Motor neuron (in vitro differentiated cells): ENCODE results near the gene TFPT. TPM values are rescaled to one million over a fixed set of nuclear protein-coding genes. Genes with fewer than 3 reads are reported as not detected.

Experiments
- ATAC-seq, 8 experiments: fragments of 200-7000 bp; cut with Tn5 transposase; replicated peaks in 6 of 8; 2 replicates each; pipeline ENCODE4 v1.8.0; 2021; ENCODE audit warnings: mild to moderate bottlenecking in 8 of 8, moderate library complexity in 8 of 8
- H3K27ac ChIP-seq, 2 donors: fragments of 250-450 bp; sonication (Bioruptor Pico); 2 replicates each; pipeline ENCODE4 v1.9.0; 2021; ENCODE audit warnings: antibody characterized with exemption in 2 of 2, mild to moderate bottlenecking in 2 of 2, moderate library complexity in 1 of 2
- H3K4me1 ChIP-seq, 2 donors: fragments of 250-450 bp; sonication (Bioruptor Pico); replicated peaks in 1 of 2; 2 replicates each; pipeline ENCODE4 v1.6.1; 2021; ENCODE audit warnings: antibody characterized with exemption in 2 of 2, mild to moderate bottlenecking in 2 of 2, moderate library complexity in 1 of 2
- H3K4me3 ChIP-seq, 5 donors: fragments of 250-450 bp; sonication (Bioruptor Pico); 2 replicates each; pipeline ENCODE4 v1.9.0; 2021; ENCODE audit warnings: antibody characterized with exemption in 5 of 5, mild to moderate bottlenecking in 5 of 5, moderate library complexity in 4 of 5
- WGBS, 10 experiments: fragments of 450-650 bp; shearing (Covaris generic); methylation state at CpG; one replicate each; pipeline ENCODE4 v1.0.0; 2022; 5-methylcytosine and 5-hydroxymethylcytosine counted together
- in situ Hi-C, 9 experiments: fragments of 400-800 bp; cut with MboI; loops; one replicate each; pipeline ENCODE4 v1.15.0; 2021; ENCODE audit warnings: low sequenced_read_pairs in 9 of 9, low pct_unique_long_range_greater_than_20kb in 2 of 9; ENCODE audit not compliant: unreplicated experiment in 9 of 9
- total RNA-seq, 8 experiments: library from RNA; unstranded; fragments of 300-600 nt; gene quantifications; 2 replicates each; pipeline versions ENCODE4 v1.2.3 to v1.2.4, GENCODE V29; 2022

The TFPT gene
- total RNA-seq, 8 experiments from 2014 or later, result 14.9 to 34.7 (median 20.8) TPM

- Histone ChIP-seq H3K4me1 (peaks cover 3 to 10% of the 10 kb centered on the region in 2 donors), H3K4me3 (no peak overlapping the region), H3K27ac (no peak overlapping the region)
- ATAC-seq, result no peak
- in situ Hi-C loops, result no loop called here
- WGBS, 10 experiments, result 40 to 96% (median 88%) methylated on average over 1 to 6 of the region's 7 CpGs; no CpG with 5 or more reads in 5 of the 10 experiments
Observed at GRCh38 chr19:54142166-54142780, 26.8 kb upstream of the TFPT start.

DNA sequence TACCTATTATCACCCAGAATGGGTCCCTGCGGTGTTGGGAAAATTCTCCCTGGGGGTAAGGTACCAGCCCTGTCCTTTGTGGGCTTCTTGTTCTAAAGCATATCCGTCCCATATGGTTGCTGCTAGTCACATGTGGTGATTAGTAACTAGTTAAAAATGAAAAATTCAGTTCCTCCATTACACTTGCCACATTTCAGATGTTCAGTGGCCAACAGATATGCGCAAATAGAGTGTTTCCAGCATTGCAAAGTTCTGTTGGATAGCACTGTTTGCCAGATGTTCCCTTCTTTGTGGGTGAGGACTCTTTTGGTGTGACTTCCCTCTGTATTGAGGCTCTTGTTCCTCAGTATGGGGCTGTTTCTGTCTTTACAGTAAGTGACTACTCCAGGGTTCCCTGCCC is 25.9 kb upstream of the TFPT start:
- 0 to 100% (median 93%) methylated on average over 1 to 3 of the region's 3 CpGs; no CpG with 5 or more reads in 5 of the 10 experiments for WGBS, 10 experiments
- ATAC-seq, result peak in 2 of 8 experiments; percentile 3 to 9
- Histone ChIP-seq H3K4me1 (peaks cover 3 to 10% of the 10 kb centered on the region in 2 donors), H3K27ac (no peak overlapping the region), H3K4me3 (no peak overlapping the region)
- in situ Hi-C loops, result no loop called here

GRCh38 chr19:54138489-54139256 is 23.2 kb upstream of the TFPT start:
- H3K4me1 ChIP-seq, result peaks cover 8 to 10% of the 10 kb centered on the region in 2 donors
- in situ Hi-C loops, result no loop called here

GRCh38 chr19:54137699-54138488 is 22.4 kb upstream of the TFPT start, which contains the start of gene CNOT3:
CNOT3 (plus strand) TSS chr19:54137762; CDS start chr19:54142979, 5,217 bp downstream.
- Histone ChIP-seq H3K4me1 (peaks cover 8 to 10% of the 10 kb centered on the region in 2 donors), H3K27ac (peak within 1 kb of the TSS; percentile 95 to 98), H3K4me3 (peak within 1 kb of the TSS; percentile 86 to 100 (median 91))
- ATAC-seq, result no peak
- in situ Hi-C loops, result no loop called here
- WGBS, 10 experiments, result no CpG with 5 or more reads among the region's 103 CpGs

More at GRCh38 chr19:54138489-54139256, 23.2 kb upstream of the TFPT start:
- H3K4me3 ChIP-seq, result peak overlapping the region; percentile 86 to 100 (median 91)
- no peak for ATAC-seq
- H3K27ac ChIP-seq, result peak overlapping the region; percentile 95 to 98
- WGBS, 10 experiments, result 12 to 89% methylated on average over 8 of the region's 31 CpGs; no CpG with 5 or more reads in 8 of the 10 experiments

DNA sequence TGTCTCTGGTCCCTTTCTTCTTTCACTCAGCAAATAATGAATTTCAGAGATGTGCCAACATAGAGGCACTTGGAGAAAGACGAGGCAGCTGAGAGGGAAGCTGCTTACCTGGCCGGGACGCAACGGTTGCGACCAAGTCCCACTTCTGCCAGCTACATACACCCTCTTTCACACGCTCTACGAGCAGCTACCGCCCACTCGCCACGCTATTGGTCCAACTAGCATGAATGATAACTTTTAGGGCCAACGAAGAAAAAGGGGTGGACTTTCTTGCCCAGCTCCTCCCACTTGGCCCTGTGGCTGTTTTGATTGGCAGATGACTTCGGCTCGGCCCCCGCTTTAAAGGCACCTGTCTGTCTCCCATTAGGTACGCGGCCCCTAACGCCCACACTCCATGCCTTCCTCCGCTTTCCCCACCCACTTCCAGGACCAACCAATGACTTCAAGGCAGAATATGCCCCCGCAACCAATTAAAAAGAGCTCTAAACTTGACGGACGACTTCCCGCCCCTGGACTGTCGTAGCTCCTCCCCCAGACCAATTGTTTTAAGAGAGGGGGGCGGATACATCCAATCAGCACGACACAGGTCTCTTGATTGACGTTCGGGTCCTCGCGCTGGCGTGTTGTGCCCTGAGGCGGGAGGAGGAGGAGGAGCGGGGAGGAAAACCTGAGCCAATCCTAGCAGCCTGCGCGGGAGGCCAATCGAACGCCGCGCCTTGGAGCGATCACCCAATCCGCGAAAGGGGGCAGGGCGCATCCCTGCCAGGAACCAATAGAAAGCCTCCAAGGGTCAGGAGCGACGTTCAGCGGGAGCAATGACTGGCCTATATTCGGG is 21.6 kb upstream of the TFPT start:
- in situ Hi-C loops, result no loop called here
- Histone ChIP-seq H3K4me1 (peaks cover 8 to 10% of the 10 kb centered on the region in 2 donors), H3K4me3 (peak overlapping the region; percentile 86 to 100 (median 91)), H3K27ac (peak overlapping the region in 1 of 2 donors; percentile 98)
- peak; percentile 73 to 89 (median 87) for ATAC-seq
- WGBS, 10 experiments, result 0 to 5% (median 0%) methylated on average over 1 to 13 of the region's 46 CpGs; no CpG with 5 or more reads in 5 of the 10 experiments

DNA sequence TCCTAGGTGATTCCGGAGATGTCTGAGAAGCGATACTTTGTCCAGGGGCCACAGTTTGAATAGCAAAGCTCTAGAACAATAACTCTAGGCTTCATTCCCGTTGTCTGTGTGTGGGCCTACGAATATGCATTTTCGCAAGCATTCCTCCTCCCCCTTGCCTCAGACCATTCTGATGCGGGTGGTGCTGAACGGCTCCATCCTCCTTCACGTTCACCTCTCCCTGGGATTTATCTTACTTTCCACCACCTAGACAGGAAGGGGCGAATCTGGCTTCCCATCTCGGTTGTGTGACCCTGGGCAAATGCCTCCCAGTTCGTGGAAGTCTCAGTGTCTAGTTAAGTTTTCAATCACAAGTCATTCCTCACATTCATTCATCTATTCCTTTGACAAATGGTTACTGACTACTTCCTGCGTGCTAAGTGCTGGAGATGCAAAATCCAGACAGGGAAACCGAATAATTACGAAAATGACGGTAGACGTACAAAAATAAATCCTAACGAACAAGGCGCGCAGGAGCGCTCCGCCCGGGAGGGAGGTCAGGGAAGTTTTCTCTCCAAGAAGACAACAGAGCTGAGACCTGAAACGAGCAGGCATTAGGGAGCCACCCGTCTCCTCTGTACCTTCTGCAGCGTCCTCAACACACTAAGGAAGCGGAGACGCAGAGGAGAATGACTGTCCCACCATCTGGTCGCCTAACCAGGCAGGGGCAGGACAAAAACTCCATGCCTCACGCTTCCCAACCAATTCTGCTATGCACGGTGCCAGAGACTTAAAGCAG is 20.8 kb upstream of the TFPT start:
- Histone ChIP-seq H3K4me3 (peak overlapping the region; percentile 31 to 43 (median 39)), H3K4me1 (peaks cover 8 to 10% of the 10 kb centered on the region in 2 donors), H3K27ac (no peak overlapping the region)
- peak in 2 of 8 experiments; percentile 0 to 1 for ATAC-seq
- WGBS, 10 experiments, result 0 to 5% (median 1%) methylated on average over 2 to 14 of the region's 30 CpGs; no CpG with 5 or more reads in 2 of the 10 experiments
- in situ Hi-C loops, result no loop called here

DNA sequence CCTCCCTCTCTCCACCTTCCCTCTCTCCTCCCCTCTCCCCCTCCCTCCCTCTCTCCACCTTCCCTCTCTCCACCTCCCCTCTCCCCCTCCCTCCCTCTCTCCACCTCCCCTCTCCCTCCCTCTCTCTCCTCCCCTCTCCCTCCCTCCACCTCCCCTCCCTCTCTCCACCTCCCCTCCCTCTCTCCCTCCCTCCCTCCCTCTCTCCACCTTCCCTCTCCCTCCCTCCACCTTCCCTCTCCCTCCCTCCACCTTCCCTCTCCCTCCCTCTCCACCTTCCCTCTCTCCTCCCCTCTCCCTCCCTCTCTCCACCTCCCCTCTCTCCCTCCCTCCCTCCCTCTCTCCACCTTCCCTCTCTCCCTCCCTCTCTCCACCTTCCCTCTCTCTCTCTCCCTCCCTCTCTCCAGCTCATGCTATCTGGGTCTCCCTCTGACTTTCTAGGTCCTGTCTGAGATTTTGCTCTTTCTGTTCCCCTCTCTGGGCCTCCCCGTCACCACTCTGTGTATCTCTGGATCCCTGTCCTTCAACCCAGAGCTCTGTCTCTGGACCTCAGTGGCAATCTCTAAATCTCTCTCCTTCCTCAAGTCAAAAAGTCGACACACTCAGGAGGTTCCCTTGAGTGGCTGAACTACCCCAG is 18.6 kb upstream of the TFPT start:
- 0 to 80% (median 58%) methylated on average over 1 to 2 of the region's 2 CpGs; no CpG with 5 or more reads in 6 of the 10 experiments for WGBS, 10 experiments
- Histone ChIP-seq H3K27ac (no peak overlapping the region), H3K4me3 (no peak overlapping the region), H3K4me1 (peaks cover 6 to 8% of the 10 kb centered on the region in 2 donors)
- no peak for ATAC-seq
- in situ Hi-C loops, result no loop called here

- 67 to 87% (median 80%) methylated on average over 1 to 6 of the region's 10 CpGs; no CpG with 5 or more reads in 5 of the 10 experiments for WGBS, 10 experiments
- in situ Hi-C loops, result no loop called here
- Histone ChIP-seq H3K4me1 (peaks cover 0 to 5% of the 10 kb centered on the region in 2 donors), H3K27ac (no peak overlapping the region), H3K4me3 (no peak overlapping the region)
- ATAC-seq, result no peak
Observed at GRCh38 chr19:54133312-54133956, 18.0 kb upstream of the TFPT start.

GRCh38 chr19:54129617-54129996 is 14.2 kb upstream of the TFPT start:
- 92 to 100% (median 100%) methylated on average over 1 to 10 of the region's 20 CpGs; no CpG with 5 or more reads in 5 of the 10 experiments for WGBS, 10 experiments
- no peaks in the 10 kb centered on the region for H3K4me1 ChIP-seq
- no peak for ATAC-seq
- H3K27ac ChIP-seq, result no peak overlapping the region
- in situ Hi-C loops, result no loop called here
- H3K4me3 ChIP-seq, result no peak overlapping the region

GRCh38 chr19:54128796-54129616 is 13.5 kb upstream of the TFPT start:
- Histone ChIP-seq H3K4me1 (no peaks in the 10 kb centered on the region), H3K27ac (no peak overlapping the region), H3K4me3 (no peak overlapping the region)
- in situ Hi-C loops, result no loop called here
- WGBS, 10 experiments, result 90 to 100% (median 100%) methylated on average over 1 to 8 of the region's 41 CpGs; no CpG with 5 or more reads in 5 of the 10 experiments
- peak in 4 of 8 experiments; percentile 7 to 15 (median 11) for ATAC-seq
